GM19351 (cell line): ENCODE data around the gene B3GALNT2.
"Not testable (repeated sequence)": the region's sequence is repeated elsewhere in the genome, so short reads cannot be mapped to it uniquely, and the experiment has no call there.

Experiments
- ATAC-seq: cut with Tn5 transposase; IDR thresholded peaks from one replicate; pipeline ENCODE4 v1.9.1; 2021; ENCODE audit warnings: mild to moderate bottlenecking, moderate library complexity; ENCODE audit not compliant: unreplicated experiment

B3GALNT2 gene

GRCh38 chr1:235504494-235505222 lies 406 bp upstream of the B3GALNT2 start:
- peak; percentile 84 for ATAC-seq

- peak; percentile 12 for ATAC-seq
Observed at GRCh38 chr1:235503403-235504121, 690 bp downstream of the B3GALNT2 start.

- ATAC-seq: no peak
Observed at GRCh38 chr1:235502601-235503402, 1.4 kb downstream of the B3GALNT2 start.

- no peak for ATAC-seq
Observed at GRCh38 chr1:235500971-235501540, 3.2 kb downstream of the B3GALNT2 start.

GRCh38 chr1:235495551-235495950 lies 8.7 kb downstream of the B3GALNT2 start:
- ATAC-seq: no peak

- ATAC-seq: no peak
Observed at GRCh38 chr1:235495030-235495429, 9.2 kb downstream of the B3GALNT2 start.

- no peak for ATAC-seq
Observed at GRCh38 chr1:235494531-235494930, 9.7 kb downstream of the B3GALNT2 start.

- ATAC-seq: no peak
Observed at GRCh38 chr1:235491644-235492043, 12.6 kb downstream of the B3GALNT2 start.

GRCh38 chr1:235486321-235486720 lies 17.9 kb downstream of the B3GALNT2 start:
- ATAC-seq: no peak

- ATAC-seq: no peak
Observed at GRCh38 chr1:235485558-235485957, 18.7 kb downstream of the B3GALNT2 start.

- ATAC-seq: no peak
Observed at GRCh38 chr1:235483090-235483489, 21.2 kb downstream of the B3GALNT2 start.

- no peak for ATAC-seq
Observed at GRCh38 chr1:235473806-235474205, 30.4 kb downstream of the B3GALNT2 start.

- no peak for ATAC-seq
Observed at GRCh38 chr1:235470741-235471439, 33.4 kb downstream of the B3GALNT2 start.

- not testable (repeated sequence) for ATAC-seq
Observed at GRCh38 chr1:235469897-235470296, 34.4 kb downstream of the B3GALNT2 start.

GRCh38 chr1:235468970-235469369 lies 35.3 kb downstream of the B3GALNT2 start:
- no peak for ATAC-seq

GRCh38 chr1:235468004-235468403 lies 36.2 kb downstream of the B3GALNT2 start:
- no peak for ATAC-seq

- ATAC-seq: no peak
Observed at GRCh38 chr1:235465066-235465465, 39.2 kb downstream of the B3GALNT2 start.

GRCh38 chr1:235462832-235463231 lies 41.4 kb downstream of the B3GALNT2 start:
- ATAC-seq: not testable (repeated sequence)

GRCh38 chr1:235461954-235462353 lies 42.3 kb downstream of the B3GALNT2 start:
- no peak for ATAC-seq

GRCh38 chr1:235460770-235461169 lies 43.5 kb downstream of the B3GALNT2 start:
- ATAC-seq: no peak

GRCh38 chr1:235457856-235458255 lies 46.4 kb downstream of the B3GALNT2 start:
- not testable (repeated sequence) for ATAC-seq
